Activated CD8-positive, alpha-beta memory T cell treated with anti-CD3 and anti-CD28 coated beads, Interleukin-2, amount 50 U/mL, for 1 hour (primary cell): ENCODE results near the gene METAP1D.
"Not testable (repeated sequence)": the region's sequence is repeated elsewhere in the genome, so short reads cannot be mapped to it uniquely, and the experiment has no call there.

Source experiments
- DNase-seq: peaks from one replicate; pipeline ENCODE4 v3.0.0-alpha.2; 2020; ENCODE audit errors: extremely low read depth

Gene METAP1D

GRCh38 chr2:171997031-171997430 lies 2.7 kb upstream of the METAP1D start:
- not testable (repeated sequence) for DNase-seq

- no peak for DNase-seq
These were observed 592 bp upstream of the METAP1D start for GRCh38 chr2:171999161-171999560.

DNA sequence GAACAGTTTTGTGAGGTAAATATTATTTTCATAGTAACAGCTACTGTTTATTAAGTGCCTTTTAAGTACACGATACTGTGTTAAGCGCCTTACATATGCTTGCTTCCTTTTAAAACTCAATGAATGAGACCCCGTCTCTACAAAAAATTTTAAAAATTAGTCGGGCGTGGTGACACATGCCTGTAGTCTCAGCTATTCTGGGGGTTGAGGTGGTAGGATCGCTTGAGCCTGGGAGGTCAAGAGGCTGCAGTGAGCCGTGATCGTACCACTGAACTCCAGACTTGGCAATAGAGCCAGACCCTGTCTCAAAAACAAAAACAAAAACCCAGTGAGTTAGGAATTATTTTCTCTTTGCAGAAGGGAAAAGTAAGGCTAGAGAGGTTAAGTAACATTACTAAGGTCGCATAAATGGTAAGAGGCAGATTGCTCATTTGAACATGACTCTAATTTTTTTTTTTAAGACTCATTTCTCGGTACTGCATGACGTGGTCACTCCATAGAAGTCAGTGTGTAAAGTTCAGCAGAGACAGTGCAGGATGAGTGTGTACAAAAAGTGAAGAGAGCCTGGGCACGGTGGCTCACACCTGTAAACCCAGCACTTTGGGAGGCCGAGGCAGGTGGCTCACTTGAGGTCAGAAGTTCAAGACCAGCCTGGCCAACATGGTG lies 1.1 kb downstream of the METAP1D start:
- DNase-seq = no peak

- no peak for DNase-seq
These were observed 7.6 kb downstream of the METAP1D start for GRCh38 chr2:172007372-172007771.

DNA sequence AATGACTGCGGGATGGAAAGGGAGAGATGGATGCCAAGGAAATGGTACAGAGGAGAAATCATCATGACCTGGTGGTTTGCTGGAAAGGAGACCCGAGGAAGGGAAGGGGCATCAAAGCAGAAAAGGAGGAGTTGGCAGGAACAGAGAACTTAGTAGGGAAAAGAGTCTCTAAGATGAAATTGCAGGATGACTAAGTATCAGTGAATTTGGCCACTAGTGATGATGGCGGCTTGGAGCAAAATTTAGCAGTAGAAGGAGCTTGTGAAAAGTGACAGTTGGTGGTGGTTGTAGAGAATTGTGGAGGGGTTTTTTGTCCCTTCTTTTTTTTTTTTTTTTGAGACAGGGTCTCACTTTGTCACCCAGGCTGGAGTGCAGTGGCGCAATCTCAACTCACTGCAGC lies 10.1 kb downstream of the METAP1D start:
- DNase-seq = no peak

- no peak for DNase-seq
These were observed 12.2 kb downstream of the METAP1D start for GRCh38 chr2:172011812-172012575.

GRCh38 chr2:172012677-172013391 lies 13.1 kb downstream of the METAP1D start:
- no peak for DNase-seq

GRCh38 chr2:172013396-172013795 lies 13.6 kb downstream of the METAP1D start:
- DNase-seq = no peak

- DNase-seq = no peak
These were observed 21.6 kb downstream of the METAP1D start for GRCh38 chr2:172021074-172021931.

DNA sequence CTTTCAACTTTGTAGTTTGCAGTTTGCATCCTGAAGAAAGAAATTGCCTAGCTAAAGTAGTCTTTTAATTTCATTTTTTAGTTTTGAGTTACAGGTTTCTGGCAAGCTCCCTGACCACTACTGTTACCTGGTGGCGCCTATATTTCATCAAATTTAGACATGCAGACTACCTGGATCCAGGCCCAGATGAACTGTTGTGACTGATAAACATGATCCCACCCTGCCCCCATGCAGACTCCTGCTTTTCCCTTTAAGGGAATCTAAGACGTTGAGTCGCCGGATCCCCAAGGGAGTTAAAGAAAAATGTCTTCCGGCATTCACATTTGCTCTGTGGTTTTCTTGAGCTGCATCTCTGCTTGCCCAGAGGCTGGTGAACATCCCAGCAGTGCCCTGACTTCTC lies 22.2 kb downstream of the METAP1D start:
- no peak for DNase-seq

GRCh38 chr2:172031536-172031935 lies 31.8 kb downstream of the METAP1D start:
- DNase-seq = no peak

DNA sequence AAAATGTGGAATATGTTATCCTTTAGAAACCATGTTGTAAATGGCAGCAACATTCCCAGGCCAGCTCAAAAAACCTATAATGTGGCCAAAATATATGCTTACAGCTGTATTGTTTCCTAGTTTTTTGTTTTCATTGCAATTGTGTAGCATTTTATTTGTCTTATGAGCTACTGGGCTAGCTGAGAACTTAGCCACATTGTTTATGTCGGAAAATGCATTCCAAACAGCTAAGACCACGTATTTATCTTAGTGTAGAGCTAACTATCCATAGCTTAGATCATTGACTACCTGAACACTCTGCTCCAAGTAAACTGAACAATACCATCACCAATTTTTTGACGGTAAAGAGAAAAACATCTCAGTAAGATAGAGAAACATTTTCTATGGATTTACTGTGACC lies 38.4 kb downstream of the METAP1D start:
- no peak for DNase-seq

- DNase-seq = no peak
These were observed 38.9 kb downstream of the METAP1D start for GRCh38 chr2:172038604-172039003.

GRCh38 chr2:172039011-172039704 lies 39.4 kb downstream of the METAP1D start:
- no peak for DNase-seq

GRCh38 chr2:172040311-172040710 lies 40.6 kb downstream of the METAP1D start:
- DNase-seq = no peak

DNA sequence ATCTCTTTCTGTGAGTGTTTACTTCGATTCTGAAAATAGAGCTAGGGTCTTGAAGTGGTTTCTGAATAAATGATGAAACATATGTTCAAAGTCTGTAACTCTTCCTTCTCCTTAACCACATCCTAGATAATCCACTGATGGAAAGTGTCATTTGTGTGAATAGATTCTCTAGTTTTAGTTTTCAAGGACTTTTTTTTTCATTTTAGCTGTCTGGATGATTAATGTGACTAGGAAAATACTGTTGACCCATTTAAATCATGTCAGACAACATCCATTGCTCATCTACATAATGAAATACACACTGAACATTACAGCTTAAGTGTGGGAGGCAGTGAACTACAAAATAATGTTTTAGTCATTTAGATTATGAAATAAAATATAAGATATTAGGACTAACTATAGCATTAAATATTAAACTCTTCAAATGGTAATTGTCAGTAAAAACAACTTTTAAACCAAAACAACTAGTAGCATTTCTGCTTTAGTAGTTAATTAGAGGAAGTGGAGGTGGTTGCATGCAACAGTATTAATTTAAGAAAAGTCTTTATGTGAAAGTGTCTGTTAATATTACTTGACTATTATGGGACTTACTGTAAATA lies 46.4 kb downstream of the METAP1D start:
- no peak for DNase-seq

- no peak for DNase-seq
These were observed 47.3 kb downstream of the METAP1D start for GRCh38 chr2:172046866-172047565.

- no peak for DNase-seq
These were observed 48.1 kb downstream of the METAP1D start for GRCh38 chr2:172047566-172048507.
